Inferior parietal cortex (tissue), 1 donor: Measurements from ENCODE around the gene CAPSL.
"Not testable (repeated sequence)": the region's sequence is repeated elsewhere in the genome, so short reads cannot be mapped to it uniquely, and the experiment has no call there.

Experiments used
- DNase-seq: peaks from one replicate; pipeline ENCODE4 v3.0.0-alpha.2; 2016; ENCODE audit errors: extremely low spot score

The CAPSL gene

GRCh38 chr5:35908228-35908627, 30.2 kb downstream of the CAPSL start:
- no peak for DNase-seq

- no peak for DNase-seq
These were observed 33.8 kb downstream of the CAPSL start for GRCh38 chr5:35904443-35905132.

GRCh38 chr5:35903631-35904203, 34.7 kb downstream of the CAPSL start:
- no peak for DNase-seq

GRCh38 chr5:35902046-35902672, 36.3 kb downstream of the CAPSL start:
- DNase-seq = no peak

GRCh38 chr5:35900972-35901695, 37.3 kb downstream of the CAPSL start:
- peak; percentile 8 for DNase-seq

- DNase-seq = no peak
These were observed 38.6 kb downstream of the CAPSL start for GRCh38 chr5:35899800-35900199.

- no peak for DNase-seq
These were observed 39.3 kb downstream of the CAPSL start for GRCh38 chr5:35898952-35899660.

GRCh38 chr5:35894131-35894530, 44.3 kb downstream of the CAPSL start:
- no peak for DNase-seq

GRCh38 chr5:35892799-35893198, 45.6 kb downstream of the CAPSL start:
- not testable (repeated sequence) for DNase-seq

- no peak for DNase-seq
These were observed 48.1 kb downstream of the CAPSL start for GRCh38 chr5:35890021-35891020.

GRCh38 chr5:35887321-35888100, 50.9 kb downstream of the CAPSL start:
- DNase-seq = no peak

GRCh38 chr5:35886381-35886780, 52.0 kb downstream of the CAPSL start:
- DNase-seq = no peak

GRCh38 chr5:35884773-35885172, 53.6 kb downstream of the CAPSL start:
- no peak for DNase-seq

GRCh38 chr5:35884191-35884769, 54.1 kb downstream of the CAPSL start:
- no peak for DNase-seq

- no peak for DNase-seq
These were observed 56.7 kb downstream of the CAPSL start for GRCh38 chr5:35881758-35882157.

GRCh38 chr5:35880156-35880555, 58.3 kb downstream of the CAPSL start:
- DNase-seq = no peak

- DNase-seq = no peak
These were observed 58.8 kb downstream of the CAPSL start for GRCh38 chr5:35879649-35880048.

- DNase-seq = no peak
These were observed 59.3 kb downstream of the CAPSL start for GRCh38 chr5:35879096-35879495.

- no peak for DNase-seq
These were observed 60.3 kb downstream of the CAPSL start for GRCh38 chr5:35878079-35878478.

- DNase-seq = no peak
These were observed 60.8 kb downstream of the CAPSL start for GRCh38 chr5:35877655-35878054.
